ENCODE data around the gene ULK4.
"Not testable (repeated sequence)": the region's sequence is repeated elsewhere in the genome, so short reads cannot be mapped to it uniquely, and the experiment has no call there.

ULK4 gene

DNA sequence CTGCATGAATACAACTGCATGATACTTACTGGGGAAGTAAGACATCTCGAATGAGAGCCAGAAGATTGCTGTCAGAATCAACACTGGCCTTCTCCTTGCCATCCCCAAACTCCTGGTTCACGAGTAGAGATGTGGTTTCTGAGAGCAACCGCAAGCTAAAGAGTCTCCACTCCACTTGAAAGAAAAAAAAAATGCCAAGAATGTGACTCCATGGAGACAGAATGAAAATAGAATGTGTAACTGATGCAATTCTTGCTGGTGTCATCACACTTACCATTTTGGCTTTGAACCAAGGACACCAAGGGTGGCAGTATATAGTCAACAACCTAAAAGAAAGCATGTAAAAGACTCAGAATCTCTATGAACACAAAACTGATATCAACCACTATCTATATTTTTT lies 280.4 kb downstream of the ULK4 start:
- peak; percentile 98 for DNase-seq
- in situ Hi-C loops (cut with HindIII; ENCODE audit: low pct_ligation_motif_present, low pct_unique_long_range_greater_than_20kb, low sequenced_read_pairs), result no loop called here

DNA sequence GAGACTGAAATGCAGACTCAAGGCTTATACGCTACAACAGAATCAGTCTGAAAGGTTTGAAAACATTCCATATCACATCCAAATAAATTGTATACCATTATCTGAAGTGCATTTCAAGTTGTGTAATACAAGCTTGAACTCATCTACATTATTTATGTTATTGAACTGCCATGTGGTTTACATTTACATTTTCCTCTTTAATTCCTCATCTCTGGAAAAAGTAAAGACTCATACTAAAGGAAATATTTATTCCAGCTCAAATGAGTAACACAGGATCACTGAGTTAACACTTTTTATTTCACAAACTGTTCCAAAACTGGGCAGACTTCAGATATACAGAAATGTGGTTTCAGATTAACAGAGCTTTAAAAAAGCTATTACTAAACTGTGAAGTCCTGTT lies 282.5 kb downstream of the ULK4 start:
- no peak for DNase-seq
- in situ Hi-C loops (cut with HindIII; ENCODE audit: low pct_ligation_motif_present, low pct_unique_long_range_greater_than_20kb, low sequenced_read_pairs), result no loop called here

DNA sequence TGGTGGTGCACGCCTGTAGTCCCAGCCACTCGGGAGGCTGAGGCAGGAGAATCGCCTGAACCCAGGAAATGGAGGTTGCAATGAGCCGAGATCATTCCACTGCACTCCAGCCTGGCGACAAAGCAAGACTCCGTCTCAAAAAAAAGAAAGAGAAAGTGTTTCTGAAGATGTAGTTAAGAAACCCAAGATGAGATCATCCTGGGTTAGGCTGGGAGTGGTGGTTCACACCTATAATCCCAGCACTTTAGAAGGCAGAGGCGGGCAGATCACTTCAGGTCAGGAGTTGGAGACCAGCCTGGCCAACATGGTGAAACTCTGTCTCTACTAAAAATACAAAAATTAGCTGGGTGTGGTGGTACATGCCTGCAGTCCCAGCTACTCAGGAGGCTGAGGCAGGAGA lies 286.8 kb downstream of the ULK4 start:
- DNase-seq; in situ Hi-C loops (cut with HindIII; ENCODE audit: low pct_ligation_motif_present, low pct_unique_long_range_greater_than_20kb, low sequenced_read_pairs): not testable (repeated sequence)

DNA sequence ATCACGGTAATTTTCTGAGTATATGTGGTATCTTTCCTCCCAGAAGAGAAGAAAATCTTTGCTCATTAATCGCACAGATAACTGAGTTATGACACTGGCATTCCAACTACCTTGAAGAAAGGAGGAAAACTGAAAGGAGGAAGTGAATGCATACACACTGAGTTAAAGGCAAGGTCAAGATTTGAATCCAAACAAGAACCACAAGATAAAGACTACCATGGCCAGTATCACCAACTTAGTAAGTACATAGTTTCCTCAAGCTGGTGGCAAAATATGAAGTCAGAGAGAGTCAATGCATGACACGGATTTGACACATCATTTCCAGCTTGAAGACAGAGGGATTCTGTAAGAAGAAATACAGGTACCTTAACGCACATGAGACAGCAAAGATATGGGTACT lies 287.5 kb downstream of the ULK4 start:
- in situ Hi-C loops (cut with HindIII; ENCODE audit: low pct_ligation_motif_present, low pct_unique_long_range_greater_than_20kb, low sequenced_read_pairs), result no loop called here
- DNase-seq, result no peak

DNA sequence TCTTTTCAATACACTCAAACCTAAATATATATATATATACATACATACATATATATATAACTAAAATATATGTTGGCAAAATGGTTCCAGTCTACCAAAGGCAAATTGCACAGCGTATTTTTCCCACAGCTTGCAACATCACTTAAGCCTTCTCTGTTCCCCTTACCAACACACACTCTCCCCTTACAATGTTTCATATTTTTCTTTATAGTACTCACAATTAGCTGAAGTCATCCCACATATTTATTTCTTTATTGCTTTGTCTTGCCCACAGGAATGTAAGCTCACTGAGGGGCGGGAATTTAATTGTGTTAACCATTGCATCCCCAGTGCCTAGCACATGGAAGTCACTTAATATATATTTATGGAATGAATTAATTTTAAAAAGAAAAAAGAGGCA lies 288.3 kb downstream of the ULK4 start:
- in situ Hi-C loops (cut with HindIII; ENCODE audit: low pct_ligation_motif_present, low pct_unique_long_range_greater_than_20kb, low sequenced_read_pairs), result no loop called here
- DNase-seq, result no peak

DNA sequence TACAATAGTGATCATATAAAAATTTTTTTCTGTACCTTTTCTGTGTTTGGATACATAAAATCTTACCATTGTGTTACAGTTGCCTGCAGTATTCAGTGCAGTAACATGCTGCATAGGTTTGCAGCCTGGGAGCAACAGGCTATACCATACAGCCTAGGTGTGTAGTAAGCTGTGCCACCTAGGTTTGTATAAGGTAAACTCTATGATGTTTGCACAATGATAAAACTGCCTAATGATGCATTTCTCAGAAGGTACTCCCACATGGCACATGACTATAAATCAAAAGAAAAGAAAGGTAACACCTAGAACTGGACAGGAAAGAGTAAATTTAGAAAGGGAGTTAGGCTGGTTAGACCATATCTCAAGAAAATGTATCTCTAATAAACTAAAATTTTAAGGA lies 293.5 kb downstream of the ULK4 start:
- no peak for DNase-seq
- in situ Hi-C loops (cut with HindIII; ENCODE audit: low pct_ligation_motif_present, low pct_unique_long_range_greater_than_20kb, low sequenced_read_pairs), result no loop called here

DNA sequence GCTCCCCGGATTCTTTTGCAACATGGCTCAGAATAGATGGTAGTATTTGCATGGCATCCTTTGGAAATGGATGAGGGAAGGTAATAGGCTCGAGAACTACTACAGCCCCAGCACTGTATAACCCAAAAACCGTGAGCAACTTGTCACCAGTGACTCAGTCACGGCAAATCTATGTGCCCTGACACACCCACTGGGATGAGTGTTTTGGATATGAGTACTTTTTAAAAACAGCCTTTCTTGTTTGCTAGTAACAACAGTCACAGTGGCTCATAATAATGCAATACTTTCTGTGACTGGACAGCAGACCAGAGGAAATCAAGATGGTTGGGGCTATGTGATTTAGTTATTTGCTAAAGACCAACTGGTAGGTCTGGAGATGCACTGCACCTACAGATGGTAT lies 299.6 kb downstream of the ULK4 start:
- in situ Hi-C loops (cut with HindIII; ENCODE audit: low pct_ligation_motif_present, low pct_unique_long_range_greater_than_20kb, low sequenced_read_pairs), result no loop called here

DNA sequence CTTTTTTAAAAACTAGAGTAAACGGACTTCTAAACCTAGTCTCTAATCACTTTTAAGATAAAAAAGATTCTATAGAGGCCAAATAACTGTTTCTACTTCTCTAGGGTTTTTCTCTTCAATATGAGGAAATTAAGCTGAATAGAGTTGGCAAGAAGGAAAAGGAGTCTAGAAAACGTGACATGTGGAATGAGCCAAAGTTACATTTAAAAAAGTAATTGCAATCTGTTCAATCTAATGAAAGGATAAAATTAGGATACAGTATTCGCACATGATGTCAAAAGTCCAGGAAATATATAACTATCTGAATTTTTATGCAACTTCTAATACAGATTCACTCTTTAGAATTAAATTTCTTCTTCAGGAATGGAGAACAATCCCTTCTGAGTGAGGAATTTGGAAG lies 300.1 kb downstream of the ULK4 start:
- no peak for DNase-seq
- in situ Hi-C loops (cut with HindIII; ENCODE audit: low pct_ligation_motif_present, low pct_unique_long_range_greater_than_20kb, low sequenced_read_pairs), result no loop called here

More for the DNA sequence above, 299.6 kb downstream of the ULK4 start:
- DNase-seq, result no peak

DNA sequence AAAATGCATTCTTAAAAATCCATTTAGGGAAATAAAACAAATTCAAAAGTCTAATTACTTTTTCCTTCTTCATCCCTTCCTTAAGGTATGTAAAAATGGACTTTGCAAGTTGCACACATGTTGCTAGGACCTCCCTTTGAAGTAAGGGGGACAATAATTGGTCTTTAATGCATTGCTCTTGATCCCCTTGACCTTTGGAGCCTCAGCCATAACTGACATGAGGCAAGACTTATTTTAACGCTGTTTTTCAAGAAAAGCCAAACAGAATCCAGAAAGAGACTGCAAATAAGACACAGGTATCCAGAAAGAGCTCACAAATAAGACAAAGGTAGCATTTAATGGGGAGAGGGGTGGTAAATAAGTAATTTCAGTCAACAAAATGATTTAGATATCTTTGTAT lies 301.4 kb downstream of the ULK4 start:
- in situ Hi-C loops (cut with HindIII; ENCODE audit: low pct_ligation_motif_present, low pct_unique_long_range_greater_than_20kb, low sequenced_read_pairs), result no loop called here
- no peak for DNase-seq

DNA sequence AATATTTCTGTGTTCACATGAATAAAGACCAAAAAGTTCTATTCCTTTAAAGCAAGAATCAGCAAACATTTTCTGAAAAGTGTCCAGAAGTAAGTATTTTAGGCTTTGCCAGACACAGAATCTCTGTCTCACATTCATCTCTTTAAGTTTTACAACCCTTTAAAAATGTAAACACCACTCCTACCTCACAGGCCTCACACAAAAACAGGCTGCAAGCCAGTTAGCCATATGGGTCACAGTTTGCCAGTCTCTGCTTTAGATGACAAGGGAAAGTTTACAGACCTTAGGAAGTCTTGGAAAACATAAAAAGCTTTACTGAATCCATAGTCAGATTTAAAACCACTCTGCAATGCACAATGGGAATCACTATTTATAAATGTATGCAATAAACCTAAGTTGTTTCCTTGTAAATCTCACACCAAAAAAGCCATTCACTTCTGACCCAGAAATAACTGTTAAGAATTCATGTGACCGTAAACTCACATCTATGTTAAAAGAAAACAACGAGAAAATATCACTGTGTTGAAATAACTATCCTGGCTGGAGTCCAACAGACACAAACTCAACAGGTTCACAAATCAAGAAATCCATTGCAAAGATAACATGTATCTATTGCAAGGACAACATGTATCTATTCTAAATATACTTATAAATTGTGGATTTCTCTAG lies 308.2 kb downstream of the ULK4 start:
- in situ Hi-C loops (cut with HindIII; ENCODE audit: low pct_ligation_motif_present, low pct_unique_long_range_greater_than_20kb, low sequenced_read_pairs), result no loop called here
- no peak for DNase-seq

DNA sequence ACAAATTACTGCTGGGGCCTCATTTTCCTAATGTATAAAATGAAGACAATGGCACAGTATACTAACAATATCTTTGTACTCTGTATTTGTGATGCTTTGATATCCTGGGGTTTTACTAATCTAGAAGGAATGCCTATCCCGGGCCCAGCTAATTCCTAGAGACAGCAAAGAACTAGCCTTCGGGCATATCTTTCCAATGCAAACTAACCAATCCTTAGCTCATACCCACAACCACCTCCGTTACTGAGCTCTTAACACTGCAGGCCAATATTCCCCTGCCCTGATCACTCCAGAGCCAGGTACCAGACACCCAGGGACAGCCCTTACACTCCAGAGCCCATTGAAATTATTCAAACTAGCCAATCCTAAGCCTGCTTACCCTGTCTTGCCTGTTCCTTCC lies 309.0 kb downstream of the ULK4 start:
- DNase-seq, result no peak
- in situ Hi-C loops (cut with HindIII; ENCODE audit: low pct_ligation_motif_present, low pct_unique_long_range_greater_than_20kb, low sequenced_read_pairs), result no loop called here

DNA sequence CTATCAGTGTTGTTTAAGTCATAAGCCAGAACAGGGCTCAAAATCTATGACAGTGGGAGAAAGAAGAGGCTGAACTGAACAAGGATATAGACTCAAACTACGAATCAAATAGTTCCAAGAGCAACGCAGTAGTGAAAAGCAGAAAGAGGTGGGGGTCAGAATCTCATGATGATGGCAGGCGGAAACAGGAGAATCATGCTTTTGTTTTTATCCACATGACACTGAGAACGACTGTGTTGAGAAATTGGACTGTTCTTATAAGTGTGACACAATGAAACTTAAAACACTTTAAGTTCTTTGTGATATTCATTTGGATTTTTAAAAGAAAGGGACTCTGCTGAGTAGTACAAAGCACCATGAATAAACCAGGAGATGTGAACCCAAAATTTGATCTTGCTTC lies 309.4 kb downstream of the ULK4 start:
- in situ Hi-C loops (cut with HindIII; ENCODE audit: low pct_ligation_motif_present, low pct_unique_long_range_greater_than_20kb, low sequenced_read_pairs), result no loop called here
- no peak for DNase-seq

DNA sequence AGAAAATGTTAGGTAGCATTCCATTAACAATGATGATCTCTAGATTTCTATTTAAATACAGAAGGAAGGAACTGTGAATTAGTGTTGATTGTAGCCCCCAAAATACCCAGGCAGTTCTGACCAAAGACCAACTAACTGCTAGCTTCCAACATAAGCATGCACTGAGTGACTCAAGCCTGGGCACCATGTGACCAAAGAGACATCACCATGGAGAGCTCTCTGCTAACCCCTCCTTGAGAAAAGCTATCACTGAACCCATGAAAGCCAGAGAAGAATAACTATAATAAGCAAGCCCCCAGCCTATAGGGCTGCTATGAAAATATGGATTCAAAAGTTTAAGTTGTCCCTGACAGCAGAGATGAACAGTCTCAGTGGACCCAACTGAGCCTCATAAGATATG lies 310.2 kb downstream of the ULK4 start:
- in situ Hi-C loops (cut with HindIII; ENCODE audit: low pct_ligation_motif_present, low pct_unique_long_range_greater_than_20kb, low sequenced_read_pairs), result no loop called here
- no peak for DNase-seq

DNA sequence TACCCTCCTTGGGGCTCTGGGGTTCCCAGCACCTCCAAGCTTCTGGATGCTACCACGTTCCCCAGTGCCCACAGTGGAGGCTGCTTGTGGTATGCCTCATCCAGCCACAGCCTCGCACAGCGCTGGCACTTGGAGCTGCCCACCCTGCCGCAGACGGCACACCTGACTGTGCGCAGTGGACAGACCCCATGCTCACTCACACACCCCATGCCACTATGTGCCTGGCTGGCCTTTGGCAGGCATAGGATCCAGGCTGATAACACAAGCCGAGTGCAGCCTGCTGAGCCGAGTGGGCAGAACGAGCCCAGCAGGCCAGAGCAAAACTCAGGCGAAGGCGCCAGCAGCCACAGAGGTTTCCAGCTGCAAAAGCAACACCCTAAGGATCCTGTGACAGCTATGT lies 311.5 kb downstream of the ULK4 start:
- DNase-seq, result no peak
- in situ Hi-C loops (cut with HindIII; ENCODE audit: low pct_ligation_motif_present, low pct_unique_long_range_greater_than_20kb, low sequenced_read_pairs), result no loop called here

DNA sequence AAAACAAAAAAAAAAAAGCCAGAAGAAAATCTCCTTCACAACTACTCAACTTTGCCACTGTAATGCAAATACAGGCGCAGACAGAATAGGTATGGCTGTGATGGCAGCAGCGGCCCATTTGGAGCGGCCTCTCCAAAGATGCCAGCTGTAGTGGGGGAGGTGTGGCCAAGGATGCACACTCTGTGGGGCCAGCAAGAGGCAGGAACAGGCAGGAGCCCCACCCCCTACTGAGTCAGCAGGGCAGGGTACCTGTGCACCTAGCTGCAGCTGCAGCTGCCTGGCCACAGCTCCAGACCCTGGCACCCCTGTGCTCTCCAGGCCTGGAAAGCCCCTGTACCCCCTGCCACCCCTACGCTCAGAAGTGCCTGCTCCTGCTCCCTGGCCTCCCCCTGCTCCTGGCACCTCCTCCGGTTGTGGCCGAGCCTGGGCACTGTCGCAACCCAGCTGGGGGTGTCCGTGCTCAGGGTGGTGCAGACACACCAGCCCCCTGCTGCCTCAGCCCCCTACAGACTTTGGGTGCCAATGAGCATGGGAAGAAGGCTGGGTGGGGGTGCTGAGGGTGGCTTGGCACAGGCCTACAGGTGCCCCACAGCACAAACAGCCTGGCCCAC lies 312.7 kb downstream of the ULK4 start:
- in situ Hi-C loops (cut with HindIII; ENCODE audit: low pct_ligation_motif_present, low pct_unique_long_range_greater_than_20kb, low sequenced_read_pairs), result no loop called here
- no peak for DNase-seq

DNA sequence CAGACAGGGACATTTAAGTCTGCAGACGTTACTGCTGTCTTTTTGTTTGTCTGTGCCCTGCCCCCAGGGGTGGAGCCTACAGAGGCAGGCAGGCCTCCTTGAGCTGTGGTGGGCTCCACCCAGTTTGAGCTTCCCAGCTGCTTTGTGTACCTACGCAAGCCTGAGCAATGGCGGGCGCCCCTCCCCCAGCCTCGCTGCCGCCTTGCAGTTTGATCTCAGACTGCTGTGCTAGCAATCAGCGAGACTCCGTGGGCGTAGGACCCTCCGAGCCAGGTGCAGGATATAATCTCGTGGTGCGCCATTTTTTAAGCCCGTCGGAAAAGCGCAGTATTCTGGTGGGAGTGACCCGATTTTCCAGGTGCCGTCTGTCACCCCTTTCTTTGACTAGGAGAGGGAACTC lies 314.2 kb downstream of the ULK4 start:
- DNase-seq; in situ Hi-C loops (cut with HindIII; ENCODE audit: low pct_ligation_motif_present, low pct_unique_long_range_greater_than_20kb, low sequenced_read_pairs): not testable (repeated sequence)

DNA sequence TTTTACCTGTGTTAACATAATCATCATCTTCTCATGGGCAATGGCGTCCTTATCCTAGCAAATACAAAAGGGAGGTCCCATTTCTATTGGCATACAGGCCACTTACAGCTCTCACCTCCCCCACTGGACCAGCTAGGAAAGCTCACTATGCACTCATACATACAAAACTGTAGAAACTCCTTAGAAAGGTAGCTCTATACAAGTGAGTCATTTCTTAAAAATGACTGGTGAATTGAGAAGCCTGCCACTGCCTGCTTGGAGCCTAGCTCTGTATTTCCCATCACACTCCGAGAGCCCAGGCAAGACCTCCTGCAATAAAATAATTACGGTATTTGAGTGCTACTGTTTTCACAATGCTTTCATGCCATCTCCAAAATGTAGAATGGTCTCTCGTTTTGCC lies 321.8 kb downstream of the ULK4 start:
- in situ Hi-C loops (cut with HindIII; ENCODE audit: low pct_ligation_motif_present, low pct_unique_long_range_greater_than_20kb, low sequenced_read_pairs), result no loop called here
- DNase-seq, result no peak

DNA sequence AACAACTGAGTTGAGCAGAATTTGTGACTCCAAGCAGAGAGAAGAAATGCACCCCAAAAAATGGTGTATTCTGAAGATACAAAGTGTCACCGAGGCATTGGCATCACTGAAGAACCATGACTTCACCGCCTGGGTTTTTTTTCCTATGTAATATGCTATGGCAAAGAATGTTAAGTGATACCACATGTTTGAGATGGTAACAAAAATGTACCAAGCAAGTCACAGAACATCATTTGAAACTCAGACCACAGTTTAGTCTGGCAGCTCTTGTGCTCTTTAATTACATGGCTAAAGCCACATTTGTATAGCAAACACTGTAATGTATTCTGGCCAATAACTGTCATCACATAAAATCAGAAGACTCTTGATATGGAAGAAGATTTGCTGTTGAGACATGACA lies 323.5 kb downstream of the ULK4 start:
- DNase-seq, result no peak
- in situ Hi-C loops (cut with HindIII; ENCODE audit: low pct_ligation_motif_present, low pct_unique_long_range_greater_than_20kb, low sequenced_read_pairs), result no loop called here

DNA sequence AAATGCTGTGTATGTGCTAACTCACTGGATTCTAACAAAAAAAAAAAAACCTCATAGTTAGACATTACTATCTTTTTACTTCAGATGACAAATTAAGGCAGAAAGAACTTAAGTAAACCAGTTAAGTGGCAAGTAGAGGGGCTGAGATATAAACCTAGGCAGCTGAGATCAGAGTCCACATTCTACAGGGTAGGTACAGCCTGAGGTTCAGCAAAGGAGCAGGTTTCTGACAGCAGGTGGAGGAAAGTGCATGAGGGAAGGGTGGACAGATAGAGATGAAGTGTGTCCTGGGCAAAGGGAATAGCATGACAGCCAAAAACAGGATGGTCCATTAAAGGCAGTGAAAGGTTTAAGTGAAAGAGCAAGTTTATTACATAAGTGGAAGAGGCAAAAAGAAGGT lies 329.2 kb downstream of the ULK4 start:
- in situ Hi-C loops (cut with HindIII; ENCODE audit: low pct_ligation_motif_present, low pct_unique_long_range_greater_than_20kb, low sequenced_read_pairs), result no loop called here
- no peak for DNase-seq

DNA sequence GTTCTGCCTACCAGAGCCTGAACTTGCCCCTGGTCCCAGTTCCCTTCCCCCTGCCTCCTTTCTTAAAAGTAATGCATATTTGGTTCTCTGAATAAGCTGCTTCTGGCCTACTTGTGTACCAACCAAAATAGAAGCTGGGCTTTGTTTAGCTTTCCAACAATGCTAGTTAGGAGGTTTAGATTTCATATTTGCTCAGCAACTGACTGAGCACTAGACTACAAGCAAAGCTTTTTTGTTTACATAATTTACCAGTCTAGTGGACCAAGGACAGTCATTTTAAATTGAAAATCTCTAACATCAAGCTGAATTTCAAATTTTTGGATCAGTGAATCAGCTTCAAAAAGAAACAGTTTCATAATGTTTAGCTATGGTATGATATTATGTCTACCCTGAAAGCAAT lies 331.2 kb downstream of the ULK4 start:
- in situ Hi-C loops (cut with HindIII; ENCODE audit: low pct_ligation_motif_present, low pct_unique_long_range_greater_than_20kb, low sequenced_read_pairs), result no loop called here
- no peak for DNase-seq

DNA sequence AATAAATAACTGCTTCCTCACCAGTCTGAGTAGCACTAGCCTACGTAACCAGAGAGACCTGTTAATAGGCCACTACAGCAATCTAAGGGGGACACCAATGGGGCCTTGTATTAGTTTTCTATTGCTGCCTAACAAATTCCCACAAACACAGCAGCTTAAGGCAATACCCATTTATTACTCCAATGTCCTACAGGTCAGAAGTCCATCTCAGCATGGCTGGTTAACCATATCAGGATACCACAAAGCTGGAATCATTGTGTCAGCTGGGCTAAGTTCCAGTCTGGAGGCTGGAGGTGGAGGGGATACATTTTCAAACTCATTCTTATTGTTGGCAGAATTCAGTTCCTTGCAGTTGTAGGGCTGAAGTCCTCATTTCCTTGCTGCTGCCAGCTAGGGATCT lies 331.9 kb downstream of the ULK4 start:
- no peak for DNase-seq
- in situ Hi-C loops (cut with HindIII; ENCODE audit: low pct_ligation_motif_present, low pct_unique_long_range_greater_than_20kb, low sequenced_read_pairs), result no loop called here

All from ACHN (cell line).